ENCODE results near the gene ANO3.

DNA sequence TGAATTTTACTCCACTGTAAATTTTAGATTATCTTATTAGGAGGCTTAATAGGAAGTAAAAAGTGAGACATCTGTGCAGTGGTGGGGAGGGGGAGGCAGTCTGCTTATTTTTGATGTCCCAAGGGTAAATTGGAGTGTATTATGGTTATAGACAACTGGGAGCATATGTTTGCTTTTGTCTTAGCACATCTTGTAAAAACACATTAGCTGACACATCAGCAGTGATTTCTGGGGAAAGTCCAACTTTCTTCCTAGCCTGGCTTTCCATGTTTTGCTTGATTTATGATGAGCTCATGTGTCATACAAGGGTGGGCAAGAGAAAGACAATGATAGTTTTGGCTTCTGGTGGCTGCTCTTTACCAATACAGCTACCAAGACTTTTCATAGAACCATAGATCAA is 4.0 kb downstream of the ANO3 start:
- TF ChIP-seq, protein P1, sequence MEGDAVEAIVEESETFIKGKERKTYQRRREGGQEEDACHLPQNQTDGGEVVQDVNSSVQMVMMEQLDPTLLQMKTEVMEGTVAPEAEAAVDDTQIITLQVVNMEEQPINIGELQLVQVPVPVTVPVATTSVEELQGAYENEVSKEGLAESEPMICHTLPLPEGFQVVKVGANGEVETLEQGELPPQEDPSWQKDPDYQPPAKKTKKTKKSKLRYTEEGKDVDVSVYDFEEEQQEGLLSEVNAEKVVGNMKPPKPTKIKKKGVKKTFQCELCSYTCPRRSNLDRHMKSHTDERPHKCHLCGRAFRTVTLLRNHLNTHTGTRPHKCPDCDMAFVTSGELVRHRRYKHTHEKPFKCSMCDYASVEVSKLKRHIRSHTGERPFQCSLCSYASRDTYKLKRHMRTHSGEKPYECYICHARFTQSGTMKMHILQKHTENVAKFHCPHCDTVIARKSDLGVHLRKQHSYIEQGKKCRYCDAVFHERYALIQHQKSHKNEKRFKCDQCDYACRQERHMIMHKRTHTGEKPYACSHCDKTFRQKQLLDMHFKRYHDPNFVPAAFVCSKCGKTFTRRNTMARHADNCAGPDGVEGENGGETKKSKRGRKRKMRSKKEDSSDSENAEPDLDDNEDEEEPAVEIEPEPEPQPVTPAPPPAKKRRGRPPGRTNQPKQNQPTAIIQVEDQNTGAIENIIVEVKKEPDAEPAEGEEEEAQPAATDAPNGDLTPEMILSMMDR (IDR thresholded peaks at IDR 0.05) = no peak
- no peak for TF ChIP-seq EZH2 (IDR thresholded peaks at IDR 0.05; ENCODE audit: borderline replicate concordance, insufficient read depth, low read depth, low read length, poor library complexity, severe bottlenecking)
